Kidney (tissue), 14 donors: ENCODE measurements around the gene HBEGF. TPM values are rescaled to one million over a fixed set of nuclear protein-coding genes. Genes with fewer than 3 reads are reported as not detected.

Experiments used
- DNase-seq, 5 donors: peaks; one replicate each; pipeline ENCODE4 v3.0.0-alpha.2; 2013 to 2020
- FAIRE-seq: peaks from 2 replicates; lab custom pipeline; 2012; peaks lifted over from hg19 to GRCh38; lab: Jason Lieb, UNC
- H3K27ac ChIP-seq, 2 donors: one replicate each; pipeline ENCODE4 v1.7.0; 2013; ENCODE audit warnings: low read depth in 2 of 2, low read length in 2 of 2, inconsistent platforms in 1 of 2
- H3K27me3 ChIP-seq: one replicate; pipeline ENCODE4 v1.7.1; 2013; ENCODE audit warnings: low read length, inconsistent platforms; ENCODE audit not compliant: control insufficient read depth, insufficient read depth
- H3K36me3 ChIP-seq, 3 donors: one replicate each; pipeline versions ENCODE4 v1.7.0 to v1.7.1; 2013; ENCODE audit warnings: low read length in 3 of 3, control low read depth in 1 of 3, inconsistent platforms in 1 of 3; ENCODE audit not compliant: insufficient read depth in 3 of 3, control insufficient read depth in 2 of 3
- H3K4me1 ChIP-seq, 3 donors: one replicate each; pipeline versions ENCODE4 v1.7.0 to v1.7.1; 2013; ENCODE audit warnings: low read length in 3 of 3, inconsistent platforms in 1 of 3, low read depth in 1 of 3; ENCODE audit not compliant: control insufficient read depth in 2 of 3, insufficient read depth in 2 of 3
- H3K4me3 ChIP-seq, 3 donors: one replicate each; pipeline versions ENCODE4 v1.7.0 to v1.8.1; 2013; ENCODE audit warnings: low read length in 3 of 3, control low read depth in 1 of 3, inconsistent platforms in 1 of 3
- H3K9ac ChIP-seq, 3 donors: one replicate each; pipeline versions ENCODE4 v1.7.0 to v1.7.1; 2013; ENCODE audit warnings: low read length in 3 of 3, control low read depth in 1 of 3, inconsistent platforms in 1 of 3
- H3K9me3 ChIP-seq, 3 donors: one replicate each; pipeline versions ENCODE4 v1.7.0 to v1.7.1; 2013; ENCODE audit warnings: low read length in 3 of 3, control low read depth in 1 of 3, inconsistent platforms in 1 of 3; ENCODE audit not compliant: control insufficient read depth in 2 of 3, insufficient read depth in 1 of 3
- intact Hi-C: fragments of 100-400 bp; cut with DNase I; formaldehyde crosslinking; loops from one replicate; pipeline ENCODE4 v1.11.1; 2022
- polyA plus RNA-seq: library from polyadenylated mRNA; stranded (reverse); fragments of 350-450 nt; fragmentation: Illumina TruSeq; extraction: RNeasy Lipid Tissue Mini Kit (QIAGEN cat#74804); gene quantifications from one replicate; pipeline ENCODE4 v1.2.3, GENCODE V29; 2014; ENCODE audit warnings: low read depth, low replicate concordance; ENCODE audit not compliant: insufficient read depth
- total RNA-seq: library from RNA; stranded (reverse); fragmentation: NEBNext Ultra II Directional; extraction: Animal tissue kit (Norgen Biotek cat#: 25700); gene quantifications from one replicate; pipeline ENCODE4 v1.2.1, GENCODE V29; 2021
- TF ChIP-seq, protein P1 (sequence below): IDR thresholded peaks from 3 replicates; pipeline ENCODE4 v1.5.1; 2012; ENCODE audit warnings: mild to moderate bottlenecking, moderate library complexity, borderline replicate concordance; ENCODE audit not compliant: insufficient read depth; ENCODE audit errors: extremely low read depth
- donor health status: control.
- donor health status: control.
- donor health status: control.
- donor health status: control.
- donor health status: control.
- donor health status: DM: yes; HTN: yes; CAD: no.
- donor health status: Normal renal cell carcinoma (clear cell type).

Gene HBEGF
- total and polyA plus RNA-seq, 2 donors from 2014 or later: 6.0 to 7.8 TPM

- H3K9ac ChIP-seq: no peak overlapping the region
- FAIRE-seq: no peak
- peaks cover 0 to 3% (median 0%) of the 10 kb centered on the region in 3 donors for H3K4me1 ChIP-seq
- TF ChIP-seq, protein P1, sequence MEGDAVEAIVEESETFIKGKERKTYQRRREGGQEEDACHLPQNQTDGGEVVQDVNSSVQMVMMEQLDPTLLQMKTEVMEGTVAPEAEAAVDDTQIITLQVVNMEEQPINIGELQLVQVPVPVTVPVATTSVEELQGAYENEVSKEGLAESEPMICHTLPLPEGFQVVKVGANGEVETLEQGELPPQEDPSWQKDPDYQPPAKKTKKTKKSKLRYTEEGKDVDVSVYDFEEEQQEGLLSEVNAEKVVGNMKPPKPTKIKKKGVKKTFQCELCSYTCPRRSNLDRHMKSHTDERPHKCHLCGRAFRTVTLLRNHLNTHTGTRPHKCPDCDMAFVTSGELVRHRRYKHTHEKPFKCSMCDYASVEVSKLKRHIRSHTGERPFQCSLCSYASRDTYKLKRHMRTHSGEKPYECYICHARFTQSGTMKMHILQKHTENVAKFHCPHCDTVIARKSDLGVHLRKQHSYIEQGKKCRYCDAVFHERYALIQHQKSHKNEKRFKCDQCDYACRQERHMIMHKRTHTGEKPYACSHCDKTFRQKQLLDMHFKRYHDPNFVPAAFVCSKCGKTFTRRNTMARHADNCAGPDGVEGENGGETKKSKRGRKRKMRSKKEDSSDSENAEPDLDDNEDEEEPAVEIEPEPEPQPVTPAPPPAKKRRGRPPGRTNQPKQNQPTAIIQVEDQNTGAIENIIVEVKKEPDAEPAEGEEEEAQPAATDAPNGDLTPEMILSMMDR: no peak
- DNase-seq: no peak
- no peak overlapping the region for H3K4me3 ChIP-seq
- no peaks in the 10 kb centered on the region for H3K9me3 ChIP-seq
- intact Hi-C loops: no loop called here
- no peak overlapping the region for H3K27ac ChIP-seq
- peaks cover 0 to 2% (median 0%) of the 10 kb centered on the region in 3 donors for H3K36me3 ChIP-seq
- H3K27me3 ChIP-seq: no peaks in the 10 kb centered on the region
These were observed 25.2 kb upstream of the HBEGF start for GRCh38 chr5:140371356-140372151.

- FAIRE-seq: no peak
These were observed 21.0 kb upstream of the HBEGF start for GRCh38 chr5:140367256-140368013.

GRCh38 chr5:140366589-140367255 is 20.3 kb upstream of the HBEGF start:
- H3K4me3 ChIP-seq: no peak overlapping the region
- no peaks in the 10 kb centered on the region for H3K9me3 ChIP-seq
- DNase-seq (no peak), FAIRE-seq (no peak)
- H3K9ac ChIP-seq: no peak overlapping the region
- intact Hi-C loops: no loop called here
- no peaks in the 10 kb centered on the region for H3K27me3 ChIP-seq
- peaks cover 0 to 2% (median 0%) of the 10 kb centered on the region in 3 donors for H3K36me3 ChIP-seq
- H3K27ac ChIP-seq: no peak overlapping the region
- TF ChIP-seq, protein P1: no peak
- H3K4me1 ChIP-seq: peaks cover 0 to 8% (median 6%) of the 10 kb centered on the region in 3 donors

More at GRCh38 chr5:140367256-140368013, 21.0 kb upstream of the HBEGF start:
- intact Hi-C loops: no loop called here
- DNase-seq: no peak
- Histone ChIP-seq H3K9ac (no peak overlapping the region), H3K36me3 (peaks cover 0 to 2% (median 0%) of the 10 kb centered on the region in 3 donors), H3K9me3 (no peaks in the 10 kb centered on the region), H3K4me1 (peaks cover 0 to 8% (median 6%) of the 10 kb centered on the region in 3 donors), H3K27me3 (no peaks in the 10 kb centered on the region), H3K27ac (no peak overlapping the region), H3K4me3 (no peak overlapping the region)
- TF ChIP-seq, protein P1: no peak
